ENCODE measurements around the gene LARP6.

DNA sequence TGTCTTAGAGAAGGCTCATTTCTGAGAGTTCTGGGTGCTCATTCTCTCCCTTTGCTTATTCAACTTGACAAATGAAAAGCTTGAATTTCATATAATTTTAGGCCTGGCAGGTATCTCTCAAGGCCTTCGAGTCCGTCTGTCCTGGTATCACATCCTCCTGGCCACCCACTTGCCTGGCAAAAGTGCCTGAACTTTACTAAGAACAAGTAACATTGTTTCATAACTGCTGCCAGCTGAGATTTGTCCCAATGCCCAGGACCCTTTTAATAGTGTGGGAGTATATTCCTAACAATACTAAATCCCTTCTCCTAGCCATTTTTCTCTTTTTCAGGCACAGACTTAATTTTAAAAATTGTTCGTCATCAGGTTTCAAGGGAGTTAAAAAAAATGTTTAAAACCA, 18.1 kb downstream of the LARP6 start:
- TF ChIP-seq, protein P1, sequence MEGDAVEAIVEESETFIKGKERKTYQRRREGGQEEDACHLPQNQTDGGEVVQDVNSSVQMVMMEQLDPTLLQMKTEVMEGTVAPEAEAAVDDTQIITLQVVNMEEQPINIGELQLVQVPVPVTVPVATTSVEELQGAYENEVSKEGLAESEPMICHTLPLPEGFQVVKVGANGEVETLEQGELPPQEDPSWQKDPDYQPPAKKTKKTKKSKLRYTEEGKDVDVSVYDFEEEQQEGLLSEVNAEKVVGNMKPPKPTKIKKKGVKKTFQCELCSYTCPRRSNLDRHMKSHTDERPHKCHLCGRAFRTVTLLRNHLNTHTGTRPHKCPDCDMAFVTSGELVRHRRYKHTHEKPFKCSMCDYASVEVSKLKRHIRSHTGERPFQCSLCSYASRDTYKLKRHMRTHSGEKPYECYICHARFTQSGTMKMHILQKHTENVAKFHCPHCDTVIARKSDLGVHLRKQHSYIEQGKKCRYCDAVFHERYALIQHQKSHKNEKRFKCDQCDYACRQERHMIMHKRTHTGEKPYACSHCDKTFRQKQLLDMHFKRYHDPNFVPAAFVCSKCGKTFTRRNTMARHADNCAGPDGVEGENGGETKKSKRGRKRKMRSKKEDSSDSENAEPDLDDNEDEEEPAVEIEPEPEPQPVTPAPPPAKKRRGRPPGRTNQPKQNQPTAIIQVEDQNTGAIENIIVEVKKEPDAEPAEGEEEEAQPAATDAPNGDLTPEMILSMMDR (optimal IDR thresholded peaks at IDR 0.05 in 1 of 3, IDR thresholded peaks at IDR 0.05 in 1 of 3, conservative IDR thresholded peaks at IDR 0.05 in 1 of 3; ENCODE audit: extremely low read depth in 1 of 3, insufficient read depth in 2 of 3, low read length in 3 of 3) = no peak
- TF ChIP-seq EZH2 (IDR thresholded peaks at IDR 0.05; ENCODE audit: low read length) = no peak

Data from keratinocyte (primary cell).